Liver (tissue), 9 donors: ENCODE results near the gene LRGUK. TPM values are rescaled to one million over a fixed set of nuclear protein-coding genes. Genes with fewer than 3 reads are reported as not detected.

ENCODE experiments used
- DNase-seq: peaks from one replicate; pipeline ENCODE4 v3.0.0-alpha.2; 2017; ENCODE audit warnings: low spot score
- H3K27ac ChIP-seq, 2 donors: one replicate each; pipeline ENCODE4 v1.7.0; 2013; ENCODE audit warnings: inconsistent platforms in 2 of 2, low read length in 2 of 2, control low read depth in 1 of 2, low read depth in 1 of 2, mild to moderate bottlenecking in 1 of 2
- H3K27me3 ChIP-seq, 4 donors: one replicate each; pipeline versions ENCODE4 v1.6.1 to v1.7.0; 2013; ENCODE audit warnings: low read length in 3 of 4, inconsistent platforms in 1 of 4, mild to moderate bottlenecking in 1 of 4, moderate library complexity in 1 of 4; ENCODE audit not compliant: control insufficient read depth in 4 of 4, insufficient read depth in 4 of 4
- H3K36me3 ChIP-seq, 4 donors: one replicate each; pipeline versions ENCODE4 v1.6.1 to v1.7.0; 2013; ENCODE audit warnings: low read length in 3 of 4, mild to moderate bottlenecking in 3 of 4, low read depth in 1 of 4, moderate library complexity in 1 of 4; ENCODE audit not compliant: control insufficient read depth in 4 of 4, insufficient read depth in 3 of 4
- H3K4me1 ChIP-seq, 4 donors: one replicate each; pipeline versions ENCODE4 v1.6.1 to v1.7.0; 2013; ENCODE audit warnings: low read length in 3 of 4, mild to moderate bottlenecking in 3 of 4, moderate library complexity in 1 of 4; ENCODE audit not compliant: control insufficient read depth in 4 of 4, insufficient read depth in 4 of 4
- H3K4me3 ChIP-seq, 3 donors: one replicate each; pipeline versions ENCODE4 v1.6.1 to v1.7.0; 2013; ENCODE audit warnings: low read length in 3 of 3, control low read depth in 1 of 3, low read depth in 1 of 3, mild to moderate bottlenecking in 1 of 3
- H3K9ac ChIP-seq, 2 donors: one replicate each; pipeline ENCODE4 v1.7.0; 2013; ENCODE audit warnings: low read length in 2 of 2, mild to moderate bottlenecking in 2 of 2, moderate library complexity in 2 of 2, control low read depth in 1 of 2, low read depth in 1 of 2
- H3K9me3 ChIP-seq, 4 donors: one replicate each; pipeline versions ENCODE4 v1.6.1 to v1.7.0; 2013; ENCODE audit warnings: low read length in 3 of 4; ENCODE audit not compliant: control insufficient read depth in 4 of 4
- EGR1 ChIP-seq, 2 donors: IDR thresholded peaks; 2 replicates each; pipeline ENCODE4 v1.6.1; 2016 to 2018; ENCODE audit warnings: antibody characterized with exemption in 2 of 2, low read depth in 2 of 2
- FOXA1 ChIP-seq: IDR thresholded peaks from 2 replicates; pipeline ENCODE4 v1.6.1; 2016; ENCODE audit warnings: antibody characterized with exemption
- FOXA2 ChIP-seq: IDR thresholded peaks from 2 replicates; pipeline ENCODE4 v1.6.1; 2016; ENCODE audit warnings: antibody characterized with exemption
- GABPA ChIP-seq, 2 donors: IDR thresholded peaks in 1 of 2; conservative IDR thresholded peaks in 1 of 2; 2 replicates each; pipeline ENCODE4 v1.6.1; 2016; ENCODE audit warnings: antibody characterized with exemption in 2 of 2, mild to moderate bottlenecking in 1 of 2, moderate library complexity in 1 of 2
- HNF4A ChIP-seq, 2 donors: conservative IDR thresholded peaks; 2 replicates each; pipeline ENCODE4 v1.6.1; 2016; ENCODE audit warnings: antibody characterized with exemption in 2 of 2, mild to moderate bottlenecking in 2 of 2
- JUND ChIP-seq, 2 donors: IDR thresholded peaks; 2 replicates each; pipeline ENCODE4 v1.6.1; 2016; ENCODE audit warnings: antibody characterized with exemption in 2 of 2
- NR2F2 ChIP-seq: IDR thresholded peaks from 2 replicates; pipeline ENCODE4 v1.6.1; 2016; ENCODE audit warnings: antibody characterized with exemption
- RAD21 ChIP-seq, 2 donors: IDR thresholded peaks; 2 replicates each; pipeline ENCODE4 v1.6.1; 2016; ENCODE audit warnings: antibody characterized with exemption in 2 of 2, mild to moderate bottlenecking in 2 of 2
- RXRA ChIP-seq, 2 donors: IDR thresholded peaks; 2 replicates each; pipeline ENCODE4 v1.6.1; 2017 to 2018; ENCODE audit warnings: antibody characterized with exemption in 2 of 2, mild to moderate bottlenecking in 1 of 2
- SP1 ChIP-seq: IDR thresholded peaks from 2 replicates; pipeline ENCODE4 v1.6.1; 2018; ENCODE audit warnings: antibody characterized with exemption, mild to moderate bottlenecking
- TAF1 ChIP-seq: conservative IDR thresholded peaks from 2 replicates; pipeline ENCODE4 v1.6.1; 2016; ENCODE audit warnings: antibody characterized with exemption, mild to moderate bottlenecking
- YY1 ChIP-seq: IDR thresholded peaks from 2 replicates; pipeline ENCODE4 v1.6.1; 2016; ENCODE audit warnings: antibody characterized with exemption, mild to moderate bottlenecking
- WGBS: extraction: QIAGEN DNeasy Blood & Tissue Kit; methylation state at CpG from one replicate; pipeline ENCODE4 v1.1.7; 2013; 5-methylcytosine and 5-hydroxymethylcytosine counted together
- polyA plus RNA-seq, 2 donors: library from polyadenylated mRNA; stranded (reverse) in 1 of 2; unstranded in 1 of 2; fragments of 200-250 nt in 1 of 2; fragments of >200 nt in 1 of 2; fragmentation: Nextera tagmentation in 1 of 2; extraction: Ambion mirVana in 1 of 2; gene quantifications; one replicate each; pipeline versions ENCODE4 v1.2.1 to v1.2.3, GENCODE V29; 2013 to 2015
- total RNA-seq, 2 donors: library from RNA; depleted of rRNA; stranded (reverse); fragments of >200 nt; gene quantifications; one replicate each; pipeline ENCODE4 v1.2.3, GENCODE V29; 2014
- TF ChIP-seq, protein P1 (sequence below): IDR thresholded peaks from 2 replicates; pipeline ENCODE4 v1.6.1; 2016; ENCODE audit warnings: antibody characterized with exemption
- TF ChIP-seq, protein P2 (sequence below): IDR thresholded peaks from 2 replicates; pipeline ENCODE4 v1.6.1; 2016; ENCODE audit warnings: antibody characterized with exemption
- TF ChIP-seq, protein P3 (sequence below): IDR thresholded peaks from 2 replicates; pipeline ENCODE4 v1.6.1; 2016; ENCODE audit warnings: antibody characterized with exemption, mild to moderate bottlenecking
- TF ChIP-seq, protein P4 (sequence below): fragments of 150-350 bp; IDR thresholded peaks from 2 replicates; pipeline ENCODE4 v1.5.1; 2017; ENCODE audit warnings: improper control_type of control experiment, low read depth, low read length; ENCODE audit not compliant: missing input control
- donor health status: healthy.
- donor health status: healthy.
- donor health status: healthy.
- donor health status: healthy.
- donor health status: healthy.

The LRGUK gene
- total and polyA plus RNA-seq, 4 donors: 0.03 to 0.50 (median 0.12) TPM

DNA sequence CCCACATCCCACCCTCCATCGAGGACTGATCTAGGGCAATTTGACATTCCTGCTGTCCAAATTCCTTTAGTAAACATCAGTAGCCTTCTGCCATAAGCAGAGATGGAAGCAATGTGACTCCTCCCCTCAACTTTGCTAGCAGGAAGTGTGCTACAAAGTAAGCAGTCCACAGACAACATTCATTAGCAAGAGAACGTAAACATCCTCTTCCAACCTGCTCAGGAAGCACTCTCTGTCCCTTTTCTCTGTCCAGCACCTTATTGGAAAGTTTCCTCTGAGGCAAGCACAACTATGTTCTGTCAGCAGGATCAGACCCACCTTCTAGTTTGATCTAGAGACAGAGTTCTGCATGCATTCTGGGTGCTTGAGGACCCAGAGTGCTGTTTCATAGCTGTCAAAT, 48.1 kb upstream of the LRGUK start:
- no peaks in the 10 kb centered on the region for H3K36me3 ChIP-seq
- H3K9ac ChIP-seq: no peak overlapping the region
- TF ChIP-seq RXRA (IDR thresholded peaks at IDR 0.05) (no peak), JUND (IDR thresholded peaks at IDR 0.05) (no peak), FOXA2 (no peak), GABPA (IDR thresholded peaks at IDR 0.05 in 1 of 2, conservative IDR thresholded peaks at IDR 0.05 in 1 of 2) (no peak), FOXA1 (no peak), YY1 (no peak), NR2F2 (no peak)
- TF ChIP-seq, protein P1, sequence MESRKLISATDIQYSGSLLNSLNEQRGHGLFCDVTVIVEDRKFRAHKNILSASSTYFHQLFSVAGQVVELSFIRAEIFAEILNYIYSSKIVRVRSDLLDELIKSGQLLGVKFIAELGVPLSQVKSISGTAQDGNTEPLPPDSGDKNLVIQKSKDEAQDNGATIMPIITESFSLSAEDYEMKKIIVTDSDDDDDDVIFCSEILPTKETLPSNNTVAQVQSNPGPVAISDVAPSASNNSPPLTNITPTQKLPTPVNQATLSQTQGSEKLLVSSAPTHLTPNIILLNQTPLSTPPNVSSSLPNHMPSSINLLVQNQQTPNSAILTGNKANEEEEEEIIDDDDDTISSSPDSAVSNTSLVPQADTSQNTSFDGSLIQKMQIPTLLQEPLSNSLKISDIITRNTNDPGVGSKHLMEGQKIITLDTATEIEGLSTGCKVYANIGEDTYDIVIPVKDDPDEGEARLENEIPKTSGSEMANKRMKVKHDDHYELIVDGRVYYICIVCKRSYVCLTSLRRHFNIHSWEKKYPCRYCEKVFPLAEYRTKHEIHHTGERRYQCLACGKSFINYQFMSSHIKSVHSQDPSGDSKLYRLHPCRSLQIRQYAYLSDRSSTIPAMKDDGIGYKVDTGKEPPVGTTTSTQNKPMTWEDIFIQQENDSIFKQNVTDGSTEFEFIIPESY: no peak
- TF ChIP-seq, protein P2, sequence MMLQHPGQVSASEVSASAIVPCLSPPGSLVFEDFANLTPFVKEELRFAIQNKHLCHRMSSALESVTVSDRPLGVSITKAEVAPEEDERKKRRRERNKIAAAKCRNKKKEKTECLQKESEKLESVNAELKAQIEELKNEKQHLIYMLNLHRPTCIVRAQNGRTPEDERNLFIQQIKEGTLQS: no peak
- TF ChIP-seq, protein P3, sequence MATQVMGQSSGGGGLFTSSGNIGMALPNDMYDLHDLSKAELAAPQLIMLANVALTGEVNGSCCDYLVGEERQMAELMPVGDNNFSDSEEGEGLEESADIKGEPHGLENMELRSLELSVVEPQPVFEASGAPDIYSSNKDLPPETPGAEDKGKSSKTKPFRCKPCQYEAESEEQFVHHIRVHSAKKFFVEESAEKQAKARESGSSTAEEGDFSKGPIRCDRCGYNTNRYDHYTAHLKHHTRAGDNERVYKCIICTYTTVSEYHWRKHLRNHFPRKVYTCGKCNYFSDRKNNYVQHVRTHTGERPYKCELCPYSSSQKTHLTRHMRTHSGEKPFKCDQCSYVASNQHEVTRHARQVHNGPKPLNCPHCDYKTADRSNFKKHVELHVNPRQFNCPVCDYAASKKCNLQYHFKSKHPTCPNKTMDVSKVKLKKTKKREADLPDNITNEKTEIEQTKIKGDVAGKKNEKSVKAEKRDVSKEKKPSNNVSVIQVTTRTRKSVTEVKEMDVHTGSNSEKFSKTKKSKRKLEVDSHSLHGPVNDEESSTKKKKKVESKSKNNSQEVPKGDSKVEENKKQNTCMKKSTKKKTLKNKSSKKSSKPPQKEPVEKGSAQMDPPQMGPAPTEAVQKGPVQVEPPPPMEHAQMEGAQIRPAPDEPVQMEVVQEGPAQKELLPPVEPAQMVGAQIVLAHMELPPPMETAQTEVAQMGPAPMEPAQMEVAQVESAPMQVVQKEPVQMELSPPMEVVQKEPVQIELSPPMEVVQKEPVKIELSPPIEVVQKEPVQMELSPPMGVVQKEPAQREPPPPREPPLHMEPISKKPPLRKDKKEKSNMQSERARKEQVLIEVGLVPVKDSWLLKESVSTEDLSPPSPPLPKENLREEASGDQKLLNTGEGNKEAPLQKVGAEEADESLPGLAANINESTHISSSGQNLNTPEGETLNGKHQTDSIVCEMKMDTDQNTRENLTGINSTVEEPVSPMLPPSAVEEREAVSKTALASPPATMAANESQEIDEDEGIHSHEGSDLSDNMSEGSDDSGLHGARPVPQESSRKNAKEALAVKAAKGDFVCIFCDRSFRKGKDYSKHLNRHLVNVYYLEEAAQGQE: no peak
- no peak overlapping the region for H3K27ac ChIP-seq
- no peaks in the 10 kb centered on the region for H3K27me3 ChIP-seq
- peaks cover 0 to 3% (median under 1%) of the 10 kb centered on the region in 4 donors for H3K9me3 ChIP-seq
- H3K4me3 ChIP-seq: no peak overlapping the region
- DNase-seq: no peak
- no peaks in the 10 kb centered on the region for H3K4me1 ChIP-seq
- 64% methylated on average over 2 of the region's 2 CpGs for WGBS

DNA sequence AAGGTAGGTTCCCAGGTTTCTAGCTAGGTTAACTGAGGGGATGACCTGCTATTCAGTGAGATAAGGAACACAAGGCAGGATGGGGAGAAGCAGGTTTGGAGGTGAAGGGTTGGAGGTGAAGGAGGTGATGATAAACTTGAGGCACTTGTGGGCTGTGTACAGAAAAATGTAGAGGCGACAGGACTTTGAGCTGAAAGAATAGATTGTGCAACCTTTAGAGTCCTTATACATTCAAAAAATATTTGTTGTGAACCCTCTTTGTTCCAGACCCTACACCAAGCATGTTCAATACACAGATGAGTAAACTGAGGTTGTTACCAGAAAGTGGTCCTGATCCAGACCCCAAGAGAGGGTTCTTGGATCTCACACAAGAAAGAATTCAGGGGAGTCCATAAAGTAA, 45.4 kb upstream of the LRGUK start:
- Histone ChIP-seq H3K27ac (no peak overlapping the region), H3K4me3 (no peak overlapping the region), H3K36me3 (no peaks in the 10 kb centered on the region), H3K9me3 (no peaks in the 10 kb centered on the region), H3K9ac (no peak overlapping the region), H3K27me3 (no peaks in the 10 kb centered on the region), H3K4me1 (no peaks in the 10 kb centered on the region)
- 98% methylated on average over 1 of the region's 1 CpG for WGBS
- TF ChIP-seq, protein P3: no peak
- TF ChIP-seq, protein P2: no peak
- TF ChIP-seq, protein P4, sequence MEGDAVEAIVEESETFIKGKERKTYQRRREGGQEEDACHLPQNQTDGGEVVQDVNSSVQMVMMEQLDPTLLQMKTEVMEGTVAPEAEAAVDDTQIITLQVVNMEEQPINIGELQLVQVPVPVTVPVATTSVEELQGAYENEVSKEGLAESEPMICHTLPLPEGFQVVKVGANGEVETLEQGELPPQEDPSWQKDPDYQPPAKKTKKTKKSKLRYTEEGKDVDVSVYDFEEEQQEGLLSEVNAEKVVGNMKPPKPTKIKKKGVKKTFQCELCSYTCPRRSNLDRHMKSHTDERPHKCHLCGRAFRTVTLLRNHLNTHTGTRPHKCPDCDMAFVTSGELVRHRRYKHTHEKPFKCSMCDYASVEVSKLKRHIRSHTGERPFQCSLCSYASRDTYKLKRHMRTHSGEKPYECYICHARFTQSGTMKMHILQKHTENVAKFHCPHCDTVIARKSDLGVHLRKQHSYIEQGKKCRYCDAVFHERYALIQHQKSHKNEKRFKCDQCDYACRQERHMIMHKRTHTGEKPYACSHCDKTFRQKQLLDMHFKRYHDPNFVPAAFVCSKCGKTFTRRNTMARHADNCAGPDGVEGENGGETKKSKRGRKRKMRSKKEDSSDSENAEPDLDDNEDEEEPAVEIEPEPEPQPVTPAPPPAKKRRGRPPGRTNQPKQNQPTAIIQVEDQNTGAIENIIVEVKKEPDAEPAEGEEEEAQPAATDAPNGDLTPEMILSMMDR: no peak
- TF ChIP-seq, protein P1: no peak
- TF ChIP-seq YY1 (no peak), RXRA (IDR thresholded peaks at IDR 0.05) (no peak), GABPA (IDR thresholded peaks at IDR 0.05 in 1 of 2, conservative IDR thresholded peaks at IDR 0.05 in 1 of 2) (no peak), FOXA1 (no peak), EGR1 (IDR thresholded peaks at IDR 0.05; ENCODE audit: low read depth in 2 of 2) (no peak), FOXA2 (no peak), HNF4A (conservative IDR thresholded peaks at IDR 0.05) (no peak), RAD21 (IDR thresholded peaks at IDR 0.05) (no peak), SP1 (no peak), TAF1 (no peak), JUND (IDR thresholded peaks at IDR 0.05) (no peak), NR2F2 (no peak)
- DNase-seq: no peak
